HG02870 (cell line): ENCODE data around the gene CCDC187.

Experiments
- ATAC-seq: cut with Tn5 transposase; IDR thresholded peaks from one replicate; pipeline ENCODE4 v1.9.1; 2021; ENCODE audit warnings: mild to moderate bottlenecking, moderate library complexity; ENCODE audit not compliant: unreplicated experiment

Gene CCDC187

GRCh38 chr9:136255896-136256890, 47.7 kb downstream of the CCDC187 start:
- ATAC-seq = no peak

GRCh38 chr9:136255166-136255538, 48.7 kb downstream of the CCDC187 start:
- no peak for ATAC-seq

GRCh38 chr9:136254381-136255165, 49.3 kb downstream of the CCDC187 start:
- ATAC-seq = no peak

- ATAC-seq = no peak
Measured at GRCh38 chr9:136253246-136254130, 50.4 kb downstream of the CCDC187 start.

GRCh38 chr9:136252846-136253245, 51.0 kb downstream of the CCDC187 start:
- no peak for ATAC-seq

GRCh38 chr9:136252281-136252680, 51.6 kb downstream of the CCDC187 start:
- ATAC-seq = no peak

- ATAC-seq = no peak
Measured at GRCh38 chr9:136251264-136252115, 52.4 kb downstream of the CCDC187 start.

- no peak for ATAC-seq
Measured at GRCh38 chr9:136250676-136251075, 53.2 kb downstream of the CCDC187 start.

GRCh38 chr9:136249877-136250559, 53.9 kb downstream of the CCDC187 start:
- ATAC-seq = no peak

GRCh38 chr9:136248951-136249876, 54.7 kb downstream of the CCDC187 start:
- ATAC-seq = no peak

- ATAC-seq = no peak
Measured at GRCh38 chr9:136247947-136248637, 55.8 kb downstream of the CCDC187 start.

- ATAC-seq = no peak
Measured at GRCh38 chr9:136247551-136247916, 56.4 kb downstream of the CCDC187 start.

GRCh38 chr9:136246849-136247550, 56.9 kb downstream of the CCDC187 start:
- ATAC-seq = no peak

GRCh38 chr9:136245219-136246150, 58.4 kb downstream of the CCDC187 start, which contains the start of gene QSOX2:
TSS of gene QSOX2 (minus strand) at chr9:136245812. CDS start at chr9:136245803, 9 bp downstream.
- ATAC-seq = no peak

GRCh38 chr9:136244969-136245218, 59.0 kb downstream of the CCDC187 start:
- no peak for ATAC-seq
